ENCODE data around the gene KLK1. TPM values are rescaled to one million over a fixed set of nuclear protein-coding genes. Genes with fewer than 3 reads are reported as not detected.

The KLK1 gene
- total RNA-seq, 1 experiment from 2014 or later = not detected

DNA sequence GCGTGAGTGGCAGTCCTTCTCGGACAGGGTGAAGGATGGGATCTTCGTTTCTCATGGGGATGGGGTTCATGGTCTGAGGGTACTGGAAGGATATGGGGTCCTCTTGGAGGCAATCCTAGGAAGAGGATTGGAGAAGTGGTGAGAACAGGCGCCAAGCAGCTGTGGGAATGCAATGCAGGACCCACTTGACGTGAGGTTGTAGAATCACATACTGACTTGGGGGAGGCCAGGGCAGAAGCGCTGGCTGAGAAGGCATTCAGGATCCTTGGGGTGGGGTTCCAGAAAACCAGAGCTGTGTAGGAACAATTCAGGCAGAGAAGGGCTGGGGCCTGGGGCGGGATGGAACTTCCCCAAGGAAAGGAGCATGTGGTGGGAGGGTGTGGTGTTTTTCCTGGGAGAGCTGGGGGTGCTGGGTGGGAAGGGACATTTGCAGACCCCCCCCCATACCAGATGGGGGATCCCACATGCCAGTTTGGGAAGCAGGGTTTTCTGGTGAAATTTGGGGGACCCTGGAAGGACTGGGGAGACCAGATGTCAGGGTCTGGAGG is 852 bp downstream of the KLK1 start:
- H3K36me3 ChIP-seq (ENCODE audit: low read depth) = no peaks in the 10 kb centered on the region
- no peaks in the 10 kb centered on the region for H3F3A ChIP-seq (ENCODE audit: insufficient read depth, low read depth)
- H3K27ac ChIP-seq = no peak overlapping the region
- no peak overlapping the region for H3K4me3 ChIP-seq
- BruUV-seq (replicated peaks) = no TSS peak
- no peak overlapping the region for H2AFZ ChIP-seq
- no peaks in the 10 kb centered on the region for H3K9me3 ChIP-seq (ENCODE audit: insufficient read depth, low read depth)
- DNase-seq = no peak
- CTCF ChIA-PET = no interaction called here
- H3K9me2 ChIP-seq (ENCODE audit: insufficient read depth) = no peaks in the 10 kb centered on the region
- POLR2A ChIA-PET (ENCODE audit: unreplicated experiment) = interaction anchor here (0.6 kb wide), 1 partner anchor 133 kb away, joined by 4 read pairs; no protein-coding TSS in a partner anchor
- H3K27me3 ChIP-seq (ENCODE audit: insufficient read depth, low read depth) = peaks cover 99% of the 10 kb centered on the region
- TF ChIP-seq, protein P1, sequence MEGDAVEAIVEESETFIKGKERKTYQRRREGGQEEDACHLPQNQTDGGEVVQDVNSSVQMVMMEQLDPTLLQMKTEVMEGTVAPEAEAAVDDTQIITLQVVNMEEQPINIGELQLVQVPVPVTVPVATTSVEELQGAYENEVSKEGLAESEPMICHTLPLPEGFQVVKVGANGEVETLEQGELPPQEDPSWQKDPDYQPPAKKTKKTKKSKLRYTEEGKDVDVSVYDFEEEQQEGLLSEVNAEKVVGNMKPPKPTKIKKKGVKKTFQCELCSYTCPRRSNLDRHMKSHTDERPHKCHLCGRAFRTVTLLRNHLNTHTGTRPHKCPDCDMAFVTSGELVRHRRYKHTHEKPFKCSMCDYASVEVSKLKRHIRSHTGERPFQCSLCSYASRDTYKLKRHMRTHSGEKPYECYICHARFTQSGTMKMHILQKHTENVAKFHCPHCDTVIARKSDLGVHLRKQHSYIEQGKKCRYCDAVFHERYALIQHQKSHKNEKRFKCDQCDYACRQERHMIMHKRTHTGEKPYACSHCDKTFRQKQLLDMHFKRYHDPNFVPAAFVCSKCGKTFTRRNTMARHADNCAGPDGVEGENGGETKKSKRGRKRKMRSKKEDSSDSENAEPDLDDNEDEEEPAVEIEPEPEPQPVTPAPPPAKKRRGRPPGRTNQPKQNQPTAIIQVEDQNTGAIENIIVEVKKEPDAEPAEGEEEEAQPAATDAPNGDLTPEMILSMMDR (conservative IDR thresholded peaks at IDR 0.05) = no peak
- no peak for TF ChIP-seq EZH2 (IDR thresholded peaks at IDR 0.05; ENCODE audit: low read depth)
- intact Hi-C loops (cut with micrococcal nuclease; ENCODE audit: unreplicated experiment) = no loop called here
- H3K4me1 ChIP-seq (replicated peaks; ENCODE audit: insufficient read depth) = no peaks in the 10 kb centered on the region
- no peaks in the 10 kb centered on the region for H4K20me1 ChIP-seq (ENCODE audit: insufficient read depth)
- H3K4me2 ChIP-seq = no peak overlapping the region
- no peaks in the 10 kb centered on the region for H3K79me2 ChIP-seq (ENCODE audit: low read depth)

DNA sequence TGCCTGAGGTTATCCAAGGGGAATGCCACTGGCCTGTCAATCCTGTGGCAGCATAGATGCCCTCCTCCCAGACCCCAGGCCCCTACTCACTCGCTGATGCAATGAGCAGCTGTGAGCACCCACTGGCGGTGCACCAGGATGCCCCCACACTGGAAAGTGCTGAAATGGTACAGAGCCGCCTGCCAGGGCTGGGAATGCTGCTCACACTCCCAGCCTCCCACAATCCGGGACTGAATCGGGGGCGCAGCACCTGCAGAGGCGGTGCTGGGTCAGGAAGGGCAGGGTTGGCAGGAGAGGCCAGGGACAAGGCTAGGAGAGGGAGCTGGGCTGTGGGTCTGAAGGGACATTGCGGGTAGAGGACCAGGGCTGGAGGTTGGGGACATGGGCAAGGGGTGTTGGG is 2.0 kb downstream of the KLK1 start:
- Histone ChIP-seq H2AFZ (no peak overlapping the region), H3K27me3 (ENCODE audit: insufficient read depth, low read depth) (peaks cover 98% of the 10 kb centered on the region), H3K36me3 (ENCODE audit: low read depth) (no peaks in the 10 kb centered on the region), H3K27ac (no peak overlapping the region), H3K4me3 (no peak overlapping the region), H3K9me2 (ENCODE audit: insufficient read depth) (no peaks in the 10 kb centered on the region), H3K79me2 (ENCODE audit: low read depth) (no peaks in the 10 kb centered on the region), H3K9me3 (ENCODE audit: insufficient read depth, low read depth) (no peaks in the 10 kb centered on the region), H3F3A (ENCODE audit: insufficient read depth, low read depth) (no peaks in the 10 kb centered on the region), H3K4me1 (replicated peaks; ENCODE audit: insufficient read depth) (no peaks in the 10 kb centered on the region), H4K20me1 (ENCODE audit: insufficient read depth) (no peaks in the 10 kb centered on the region), H3K4me2 (no peak overlapping the region)
- no peak for DNase-seq
- POLR2A ChIA-PET (ENCODE audit: unreplicated experiment) = no interaction called here
- CTCF ChIA-PET = interaction anchor here (0.8 kb wide), 1 partner anchor 104 kb away, joined by 6 read pairs; no protein-coding TSS in a partner anchor
- no TSS peak for BruUV-seq (replicated peaks)
- intact Hi-C loops (cut with micrococcal nuclease; ENCODE audit: unreplicated experiment) = no loop called here
- TF ChIP-seq EZH2 (IDR thresholded peaks at IDR 0.05; ENCODE audit: low read depth) = no peak
- TF ChIP-seq, protein P1 (conservative IDR thresholded peaks at IDR 0.05) = no peak

DNA sequence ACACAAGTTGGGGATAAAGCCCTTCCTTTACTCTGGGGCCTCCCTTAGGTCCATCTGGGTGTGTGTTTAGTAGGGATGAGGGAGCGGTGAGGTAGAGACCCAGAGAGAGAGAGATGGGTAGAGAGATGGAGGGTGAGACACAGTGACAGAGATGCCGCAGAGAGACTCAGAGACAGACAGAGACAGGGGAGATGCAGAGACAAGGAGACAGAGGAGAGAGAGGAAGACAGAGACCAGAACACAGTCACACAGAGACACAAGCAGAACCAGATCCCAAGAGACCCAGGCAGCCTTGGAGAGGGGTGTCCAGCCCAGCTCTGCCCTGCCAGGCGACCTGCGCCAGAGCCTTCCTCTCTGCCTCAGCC is 2.4 kb downstream of the KLK1 start:
- CTCF ChIA-PET = interaction anchor here (0.8 kb wide), 1 partner anchor 104 kb away, joined by 6 read pairs; no protein-coding TSS in a partner anchor
- H3F3A ChIP-seq (ENCODE audit: insufficient read depth, low read depth) = no peaks in the 10 kb centered on the region

More for the DNA sequence above, 2.4 kb downstream of the KLK1 start:
- H3K79me2 ChIP-seq (ENCODE audit: low read depth) = no peaks in the 10 kb centered on the region
- peaks cover 98% of the 10 kb centered on the region for H3K27me3 ChIP-seq (ENCODE audit: insufficient read depth, low read depth)
- BruUV-seq (replicated peaks) = no TSS peak
- H3K4me3 ChIP-seq = no peak overlapping the region
- H4K20me1 ChIP-seq (ENCODE audit: insufficient read depth) = no peaks in the 10 kb centered on the region
- H3K4me1 ChIP-seq (replicated peaks; ENCODE audit: insufficient read depth) = no peaks in the 10 kb centered on the region
- peak overlapping the region; percentile 12; the same call in 1 of the 2 replicates for H3K4me2 ChIP-seq
- no peak overlapping the region for H2AFZ ChIP-seq
- no peaks in the 10 kb centered on the region for H3K36me3 ChIP-seq (ENCODE audit: low read depth)
- H3K27ac ChIP-seq = no peak overlapping the region
- H3K9me3 ChIP-seq (ENCODE audit: insufficient read depth, low read depth) = no peaks in the 10 kb centered on the region
- no peaks in the 10 kb centered on the region for H3K9me2 ChIP-seq (ENCODE audit: insufficient read depth)
- no peak for DNase-seq
- POLR2A ChIA-PET (ENCODE audit: unreplicated experiment) = no interaction called here
- no peak for TF ChIP-seq EZH2 (IDR thresholded peaks at IDR 0.05; ENCODE audit: low read depth)
- TF ChIP-seq, protein P1 (conservative IDR thresholded peaks at IDR 0.05) = no peak
- intact Hi-C loops (cut with micrococcal nuclease; ENCODE audit: unreplicated experiment) = no loop called here
